GM12878 (cell line): ENCODE measurements around the gene CHRNA5. TPM values are rescaled to one million over a fixed set of nuclear protein-coding genes. Genes with fewer than 3 reads are reported as not detected.
"Not testable (repeated sequence)": the region's sequence is repeated elsewhere in the genome, so short reads cannot be mapped to it uniquely, and the experiment has no call there.

Experiments used
- ATAC-seq: fragments of 200-7000 bp; cut with Tn5 transposase; 3 replicates; pipeline ENCODE4 v1.9.1; 2020; ENCODE audit warnings: mild to moderate bottlenecking, moderate library complexity
- BruUV-seq: library from RNA; stranded (reverse); fragments of 400-500 nt; replicated peaks from 2 replicates; lab custom pipeline; 2021; lab: Mats Ljungman, UMichigan
- CTCF ChIA-PET: fragments of 300-600 bp; sonication (Branson Sonifier 250); formaldehyde crosslinking; extraction: SDS; loops from one replicate; lab custom pipeline; 2021; ENCODE audit warnings: inconsistent platforms; lab: Yijun Ruan, JAX
- POLR2A ChIA-PET: fragments of 350-600 bp; formaldehyde crosslinking; extraction: SDS; loops from one replicate; lab custom pipeline; 2021; ENCODE audit warnings: inconsistent platforms; lab: Charles Lee
- RAD21 ChIA-PET: fragments of 300-600 bp; sonication (Branson Sonifier 250); formaldehyde crosslinking; loops from one replicate; lab custom pipeline; 2023; ENCODE audit warnings: antibody characterized with exemption; ENCODE audit not compliant: unreplicated experiment; lab: Charles Lee
- SMC1A ChIA-PET: fragments of 300-600 bp; sonication (Branson Sonifier 250); formaldehyde crosslinking; loops from one replicate; lab custom pipeline; 2023; ENCODE audit not compliant: unreplicated experiment, uncharacterized antibody; lab: Charles Lee
- DNase-seq: peaks from one replicate; pipeline ENCODE4 v3.0.0-alpha.2; 2011; ENCODE audit warnings: low read depth, low spot score
- FAIRE-seq: peaks from 3 replicates; lab custom pipeline; 2011; peaks lifted over from hg19 to GRCh38; lab: Jason Lieb, UNC
- H2AFZ ChIP-seq: 2 replicates; pipeline ENCODE4 v1.6.0; 2011; ENCODE audit warnings: low read depth, low read length, control low read depth; ENCODE audit not compliant: control insufficient read depth
- H3K27ac ChIP-seq: 2 replicates; pipeline ENCODE4 v1.5.1; 2011; ENCODE audit warnings: control low read depth; ENCODE audit not compliant: control insufficient read depth, insufficient read depth
- H3K27me3 ChIP-seq, 2 experiments: replicated peaks in 1 of 2; 2 replicates each; pipeline versions ENCODE4 v1.6.0 to v1.6.1; 2011; ENCODE audit warnings: low read length in 1 of 2; ENCODE audit not compliant: control insufficient read depth in 2 of 2, insufficient read depth in 2 of 2
- H3K36me3 ChIP-seq, 2 experiments: 2 replicates each; pipeline ENCODE4 v1.5.1; 2011; ENCODE audit warnings: low read length in 1 of 2; ENCODE audit not compliant: control insufficient read depth in 2 of 2, insufficient read depth in 2 of 2
- H3K4me1 ChIP-seq: 2 replicates; pipeline ENCODE4 v1.6.1; 2011; ENCODE audit warnings: mild to moderate bottlenecking, low read length, moderate library complexity, mixed read lengths; ENCODE audit not compliant: control insufficient read depth, insufficient read depth
- H3K4me2 ChIP-seq: 2 replicates; pipeline ENCODE4 v1.6.0; 2011; ENCODE audit warnings: control low read depth; ENCODE audit not compliant: control insufficient read depth, insufficient read depth
- H3K4me3 ChIP-seq: fragments of 200-600 bp; sonication (generic); 2 replicates; pipeline ENCODE4 v1.5.1; 2016
- H3K79me2 ChIP-seq: 2 replicates; pipeline ENCODE4 v1.6.0; 2011; ENCODE audit warnings: low read length; ENCODE audit not compliant: control insufficient read depth, insufficient read depth
- H3K9ac ChIP-seq: 2 replicates; pipeline ENCODE4 v1.8.0; 2011; ENCODE audit warnings: low read length, control low read depth, mixed read lengths; ENCODE audit not compliant: control insufficient read depth, insufficient read depth
- H3K9me3 ChIP-seq: replicated peaks from 3 replicates; pipeline ENCODE4 v1.5.1; 2011; ENCODE audit warnings: mild to moderate bottlenecking, low read length; ENCODE audit not compliant: control insufficient read depth, insufficient read depth
- H4K20me1 ChIP-seq: 2 replicates; pipeline ENCODE4 v1.6.0; 2011; ENCODE audit not compliant: control insufficient read depth, insufficient read depth
- CHD4 ChIP-seq: fragments of 200-600 bp; sonication (generic); IDR thresholded peaks from 2 replicates; pipeline ENCODE4 v1.6.1; 2016; ENCODE audit warnings: mild to moderate bottlenecking
- FOXK2 ChIP-seq: fragments of 450-650 bp; IDR thresholded peaks from 2 replicates; pipeline ENCODE4 v1.6.1; 2017; ENCODE audit warnings: mild to moderate bottlenecking, moderate library complexity
- IRF5 ChIP-seq: fragments of 450-650 bp; IDR thresholded peaks from 2 replicates; pipeline ENCODE4 v1.6.1; 2017; ENCODE audit warnings: borderline replicate concordance
- PRDM15 ChIP-seq: fragments of 450-650 bp; formaldehyde crosslinking; IDR thresholded peaks from 2 replicates; pipeline ENCODE4 v1.4.0; 2020; ENCODE audit warnings: mild to moderate bottlenecking, moderate library complexity
- SMC3 ChIP-seq: IDR thresholded peaks from 2 replicates; pipeline ENCODE4 v1.6.1; 2011; ENCODE audit warnings: low read length, improper control_type of control experiment, borderline replicate concordance
- ZZZ3 ChIP-seq: IDR thresholded peaks from 2 replicates; pipeline ENCODE4 v1.6.1; 2011; ENCODE audit warnings: low read depth; ENCODE audit not compliant: control insufficient read depth, insufficient read length
- WGBS: methylation state at CpG from one replicate; pipeline ENCODE4 v1.1.6; 2016; ENCODE audit warnings: low lambda C conversion rate; ENCODE audit not compliant: insufficient replicate concordance, insufficient coverage; ENCODE audit errors: missing lambda C conversion rate; 5-methylcytosine and 5-hydroxymethylcytosine counted together
- in situ Hi-C: fragments of 300-500 bp; cut with MboI; formaldehyde crosslinking; loops from 9 replicates; pipeline ENCODE4 v1.14.3; 2018; ENCODE audit warnings: mixed read lengths
- intact Hi-C: fragments of 100-400 bp; cut with micrococcal nuclease; formaldehyde crosslinking; loops from one replicate; pipeline ENCODE4 v1.14.2; 2022; ENCODE audit not compliant: unreplicated experiment
- polyA plus RNA-seq, 11 experiments: library from polyadenylated mRNA; depleted of rRNA in 4 of 11; unstranded in 6 of 11; stranded (reverse) in 5 of 11; fragments of >200 nt; fragmentation: Nextera tagmentation in 4 of 11; fragmentation: Illumina TruSeq in 1 of 11; extraction: Ambion mirVana in 4 of 11; extraction: Trizol in 1 of 11; gene quantifications; 1 replicate in 1 of 11; 2 replicates in 10 of 11; pipeline versions ENCODE4 v1.2.1 to v1.2.3, GENCODE V29; 2011 to 2016; ENCODE audit warnings: inconsistent platforms in 2 of 11, missing spikeins in 2 of 11, low read depth in 1 of 11
- total RNA-seq, 4 experiments: library from RNA; depleted of rRNA in 3 of 4; stranded (reverse); fragments of >200 nt in 3 of 4; fragmentation: Illumina TruSeq in 1 of 4; extraction: Trizol in 1 of 4; gene quantifications; 2 replicates each; pipeline versions ENCODE4 v1.2.1 to v1.2.3, GENCODE V29; 2013 to 2021

Gene CHRNA5
- total and polyA plus RNA-seq, 10 of the 15 experiments (the other 5 are each of a cell fraction or from before 2014, with no cell fraction given): 0.74 to 21.4 (median 12.7) TPM

DNA sequence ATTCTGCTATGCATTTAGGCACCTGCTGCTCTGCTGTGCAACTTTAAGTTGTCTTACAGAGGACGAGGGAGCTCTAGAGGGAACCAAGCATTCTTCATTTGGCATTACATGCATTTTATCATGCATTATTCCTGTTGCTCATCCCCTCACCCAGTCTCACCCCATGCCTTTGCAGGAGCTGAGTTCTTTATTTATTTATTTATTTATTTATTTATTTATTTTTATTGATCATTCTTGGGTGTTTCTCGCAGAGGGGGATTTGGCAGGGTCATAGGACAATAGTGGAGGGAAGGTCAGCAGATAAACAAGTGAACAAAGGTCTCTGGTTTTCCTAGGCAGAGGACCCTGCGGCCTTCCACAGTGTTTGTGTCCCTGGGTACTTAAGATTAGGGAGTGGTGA lies 45.3 kb upstream of the CHRNA5 start:
- POLR2A ChIA-PET, FAIRE-seq: not testable (repeated sequence)

DNA sequence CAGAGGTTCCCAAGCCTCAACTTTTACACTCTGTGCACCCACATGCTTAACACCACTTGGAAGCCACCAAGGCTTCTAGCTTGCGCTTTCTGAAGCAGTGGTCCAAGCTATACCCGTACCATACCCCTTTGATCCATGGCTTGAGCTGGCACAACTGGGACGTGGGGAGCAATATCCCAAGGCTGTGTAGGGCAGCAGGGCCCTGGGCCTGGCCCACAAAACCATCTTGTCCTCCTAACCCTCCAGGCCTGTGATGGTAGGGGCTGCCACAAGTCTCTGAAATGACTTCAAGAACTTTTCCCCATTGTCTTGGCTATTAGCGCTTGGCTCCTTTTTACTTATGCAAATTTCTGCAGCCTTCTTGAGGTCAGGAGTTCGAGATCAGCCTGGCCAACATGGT lies 41.1 kb upstream of the CHRNA5 start:
- Histone ChIP-seq H3K27me3 (no peaks in the 10 kb centered on the region), H4K20me1 (no peaks in the 10 kb centered on the region), H3K9me3 (no peaks in the 10 kb centered on the region; the same call in 2 of the 3 replicates), H2AFZ (no peak overlapping the region), H3K4me2 (no peak overlapping the region), H3K4me3 (no peak overlapping the region), H3K36me3 (no peaks in the 10 kb centered on the region), H3K79me2 (no peaks in the 10 kb centered on the region), H3K9ac (no peak overlapping the region), H3K27ac (no peak overlapping the region), H3K4me1 (no peaks in the 10 kb centered on the region)
- ChIA-PET CTCF (interaction anchor here (0.6 kb wide), 1 partner anchor 47 kb away, joined by 4 read pairs; no protein-coding TSS in a partner anchor), SMC1A (no interaction called here), POLR2A (no interaction called here), RAD21 (no interaction called here)
- in situ Hi-C loops: no loop called here
- intact Hi-C loops: no loop called here
- FAIRE-seq (no peak), ATAC-seq (no peak), DNase-seq (no peak)
- no TSS peak for BruUV-seq
- TF ChIP-seq PRDM15 (no peak), FOXK2 (no peak), CHD4 (no peak), IRF5 (no peak), ZZZ3 (no peak), SMC3 (no peak)
- 55% methylated on average over 5 of the region's 5 CpGs for WGBS

More for the DNA sequence above, 45.3 kb upstream of the CHRNA5 start:
- H3K4me2 ChIP-seq, SMC1A ChIA-PET, H3K27me3 ChIP-seq, H3K36me3 ChIP-seq, H3K79me2 ChIP-seq, H3K27ac ChIP-seq, H3K9ac ChIP-seq, H4K20me1 ChIP-seq, ATAC-seq, CTCF ChIA-PET, H3K9me3 ChIP-seq, in situ Hi-C loops, RAD21 ChIA-PET, H3K4me1 ChIP-seq, DNase-seq, H3K4me3 ChIP-seq, intact Hi-C loops, H2AFZ ChIP-seq, BruUV-seq: not testable (repeated sequence)
- 74% methylated on average over 2 of the region's 3 CpGs for WGBS
